A673 (cell line): Measurements from ENCODE around the gene TRPC3. TPM values are rescaled to one million over a fixed set of nuclear protein-coding genes. Genes with fewer than 3 reads are reported as not detected.

Experiments used
- BruUV-seq: library from RNA; stranded (reverse); fragments of 400-500 nt; replicated peaks from 2 replicates; lab custom pipeline; 2021; lab: Mats Ljungman, UMichigan
- CTCF ChIA-PET: fragments of 300-600 bp; sonication (Branson Sonifier 250); formaldehyde crosslinking; loops from one replicate; lab custom pipeline; 2022; ENCODE audit warnings: antibody characterized with exemption; lab: Charles Lee
- POLR2A ChIA-PET: fragments of 300-600 bp; sonication (Branson Sonifier 250); formaldehyde crosslinking; loops from one replicate; lab custom pipeline; 2022; ENCODE audit warnings: antibody characterized with exemption; ENCODE audit not compliant: low non-redundant PET; lab: Charles Lee
- DNase-seq: peaks from one replicate; pipeline ENCODE4 v3.0.0-alpha.2; 2015; ENCODE audit warnings: low spot score
- H3K27ac ChIP-seq: fragments of 200-600 bp; sonication (generic); 2 replicates; pipeline ENCODE4 v1.5.1; 2016; ENCODE audit warnings: mixed run types, low read depth, mild to moderate bottlenecking, mixed read lengths, antibody characterized with exemption, low read length; ENCODE audit not compliant: poor library complexity, severe bottlenecking
- H3K27me3 ChIP-seq: fragments of 200-600 bp; sonication (generic); replicated peaks from 2 replicates; pipeline ENCODE4 v1.6.1; 2017; ENCODE audit warnings: mixed run types, low read depth, mild to moderate bottlenecking, mixed read lengths, antibody characterized with exemption, low read length; ENCODE audit not compliant: insufficient read depth, poor library complexity
- H3K36me3 ChIP-seq: fragments of 200-600 bp; sonication (generic); 2 replicates; pipeline ENCODE4 v1.6.1; 2016; ENCODE audit warnings: mixed run types, mild to moderate bottlenecking, mixed read lengths, antibody characterized with exemption, low read length; ENCODE audit not compliant: insufficient read depth, poor library complexity, severe bottlenecking
- H3K4me1 ChIP-seq: fragments of 200-600 bp; sonication (generic); 2 replicates; pipeline ENCODE4 v1.6.1; 2017; ENCODE audit warnings: mixed run types, mild to moderate bottlenecking, mixed read lengths, antibody characterized with exemption, low read length; ENCODE audit not compliant: insufficient read depth, poor library complexity, severe bottlenecking
- H3K4me3 ChIP-seq: fragments of 200-600 bp; sonication (generic); 2 replicates; pipeline ENCODE4 v1.5.1; 2016; ENCODE audit warnings: low read depth, mixed run types, mild to moderate bottlenecking, mixed read lengths, low read length; ENCODE audit not compliant: poor library complexity, severe bottlenecking
- H3K9me3 ChIP-seq: fragments of 200-600 bp; sonication (generic); 2 replicates; pipeline ENCODE4 v1.6.1; 2016; ENCODE audit warnings: mixed run types, low read depth, mild to moderate bottlenecking, mixed read lengths, antibody characterized with exemption, low read length; ENCODE audit not compliant: poor library complexity, severe bottlenecking
- CTCF ChIP-seq: fragments of 300-800, 200-600 bp; sonication (generic); conservative IDR thresholded peaks from 2 replicates; pipeline ENCODE4 v1.5.1; 2017; ENCODE audit warnings: low read depth, mild to moderate bottlenecking, antibody characterized with exemption, low read length, moderate library complexity, mixed read lengths
- EZH2 ChIP-seq: fragments of 200-600 bp; sonication (generic); IDR thresholded peaks from 2 replicates; pipeline ENCODE4 v1.6.1; 2017; ENCODE audit warnings: borderline replicate concordance, low read depth, mild to moderate bottlenecking, mixed read lengths, antibody characterized with exemption, low read length; ENCODE audit not compliant: poor library complexity, severe bottlenecking
- intact Hi-C: fragments of 100-400 bp; cut with micrococcal nuclease; formaldehyde crosslinking; loops from one replicate; pipeline ENCODE4 v1.10.0; 2022; ENCODE audit not compliant: unreplicated experiment
- total RNA-seq: library from RNA; stranded (reverse); gene quantifications from 2 replicates; pipeline ENCODE4 v1.2.3, GENCODE V29; 2021

TRPC3 gene
- total RNA-seq, 1 experiment from 2014 or later: 0.24 TPM

- H3K36me3 ChIP-seq: peaks cover 24% of the 10 kb centered on the region
- no TSS peak for BruUV-seq
Observed at GRCh38 chr4:121861426-121861825, 90.4 kb downstream of the TRPC3 start.

GRCh38 chr4:121860121-121860520 lies 91.7 kb downstream of the TRPC3 start:
- Histone ChIP-seq H3K36me3 (peaks cover 18% of the 10 kb centered on the region), H3K9me3 (no peaks in the 10 kb centered on the region), H3K27me3 (no peaks in the 10 kb centered on the region), H3K27ac (no peak overlapping the region), H3K4me3 (no peak overlapping the region), H3K4me1 (no peaks in the 10 kb centered on the region)
- intact Hi-C loops: no loop called here
- no peak for TF ChIP-seq CTCF
- no peak for TF ChIP-seq EZH2
- CTCF ChIA-PET: no interaction called here
- POLR2A ChIA-PET: no interaction called here
- DNase-seq: no peak
- BruUV-seq: no TSS peak

More at GRCh38 chr4:121861426-121861825, 90.4 kb downstream of the TRPC3 start:
- H3K4me3 ChIP-seq: no peak overlapping the region
- H3K9me3 ChIP-seq: no peaks in the 10 kb centered on the region
- ChIA-PET CTCF (no interaction called here), POLR2A (no interaction called here)
- intact Hi-C loops: no loop called here
- DNase-seq: no peak
- H3K27ac ChIP-seq: no peak overlapping the region
- TF ChIP-seq CTCF (no peak), EZH2 (no peak)
- no peaks in the 10 kb centered on the region for H3K27me3 ChIP-seq
- H3K4me1 ChIP-seq: no peaks in the 10 kb centered on the region

GRCh38 chr4:121851354-121851753 lies 100.5 kb downstream of the TRPC3 start:
- intact Hi-C loops: no loop called here
- BruUV-seq: no TSS peak
- TF ChIP-seq EZH2 (no peak), CTCF (no peak)
- ChIA-PET CTCF (no interaction called here), POLR2A (no interaction called here)
- H3K27me3 ChIP-seq: no peaks in the 10 kb centered on the region
- H3K27ac ChIP-seq: no peak overlapping the region
- DNase-seq: no peak
- H3K36me3 ChIP-seq: peaks cover 10% of the 10 kb centered on the region
- no peak overlapping the region for H3K4me3 ChIP-seq
- H3K4me1 ChIP-seq: no peaks in the 10 kb centered on the region
- H3K9me3 ChIP-seq: no peaks in the 10 kb centered on the region
